HUES48 (cell line): Measurements from ENCODE around the gene JAKMIP1.
"Not testable (repeated sequence)": the region's sequence is repeated elsewhere in the genome, so short reads cannot be mapped to it uniquely, and the experiment has no call there.

Source experiments
- H3K27ac ChIP-seq: one replicate; pipeline ENCODE4 v1.7.0; 2013; ENCODE audit warnings: low read depth, low read length, inconsistent platforms
- H3K27me3 ChIP-seq: 2 replicates; pipeline ENCODE4 v1.6.1; 2013; ENCODE audit warnings: mild to moderate bottlenecking, low read length; ENCODE audit not compliant: control insufficient read depth, insufficient read depth
- H3K36me3 ChIP-seq: 2 replicates; pipeline ENCODE4 v1.6.1; 2013; ENCODE audit warnings: low read length; ENCODE audit not compliant: control insufficient read depth, insufficient read depth
- H3K4me1 ChIP-seq: 2 replicates; pipeline ENCODE4 v1.6.1; 2013; ENCODE audit warnings: mild to moderate bottlenecking, low read length; ENCODE audit not compliant: control insufficient read depth, insufficient read depth
- H3K4me3 ChIP-seq: 2 replicates; pipeline ENCODE4 v1.5.1; 2013; ENCODE audit warnings: mild to moderate bottlenecking, low read depth, low read length
- H3K9ac ChIP-seq: 2 replicates; pipeline ENCODE4 v1.6.1; 2013; ENCODE audit warnings: mild to moderate bottlenecking, low read depth, low read length, moderate library complexity
- H3K9me3 ChIP-seq: 2 replicates; pipeline ENCODE4 v1.6.1; 2013; ENCODE audit warnings: low read length; ENCODE audit not compliant: control insufficient read depth, insufficient read depth

The JAKMIP1 gene

DNA sequence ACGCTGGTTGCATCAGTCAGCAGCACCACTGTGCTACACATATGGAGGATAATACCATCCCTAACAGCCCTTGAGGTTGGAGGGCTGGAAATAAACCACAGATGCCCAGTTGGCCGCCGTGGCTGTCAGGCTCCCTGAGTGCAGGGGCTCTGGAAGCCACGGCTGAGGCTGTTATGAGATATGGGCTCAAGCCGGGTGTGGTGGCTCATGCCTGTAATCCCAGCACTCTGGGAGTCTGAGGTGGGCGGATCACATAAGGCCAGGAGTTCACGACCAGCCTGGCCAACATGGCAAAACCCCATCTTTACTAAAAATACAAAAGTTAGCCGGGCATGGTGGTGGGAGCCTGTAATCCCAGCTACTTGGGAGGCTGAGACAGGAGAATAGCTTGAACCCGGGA, 207.0 kb downstream of the JAKMIP1 start:
- H3K27ac ChIP-seq, H3K36me3 ChIP-seq, H3K4me1 ChIP-seq, H3K9ac ChIP-seq, H3K27me3 ChIP-seq, H3K4me3 ChIP-seq, H3K9me3 ChIP-seq: not testable (repeated sequence)

DNA sequence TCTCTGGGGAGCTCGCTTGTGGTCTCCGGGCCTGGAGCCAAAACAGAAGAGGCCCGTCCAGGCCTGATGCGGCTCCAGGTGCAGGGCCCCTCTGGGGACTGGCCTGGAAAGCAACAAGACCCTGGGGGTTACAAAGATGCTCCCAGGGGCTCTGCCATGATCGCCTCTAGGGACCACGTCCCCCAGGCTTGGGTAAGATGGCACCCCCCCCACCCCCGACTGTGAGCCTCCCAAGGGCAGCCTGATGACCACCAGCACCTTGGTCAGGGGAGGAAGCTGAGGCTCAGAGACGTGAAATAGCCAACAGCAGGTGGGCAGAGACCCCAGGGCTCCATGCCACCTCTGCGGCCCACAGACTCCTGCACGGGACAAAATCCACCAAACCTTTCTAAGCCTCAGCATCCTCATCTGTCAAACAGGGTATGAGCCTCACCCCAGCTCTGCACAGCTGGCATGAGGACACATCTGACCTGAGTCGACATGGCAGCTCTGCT, 207.5 kb downstream of the JAKMIP1 start:
- no peaks in the 10 kb centered on the region for H3K9me3 ChIP-seq
- no peak overlapping the region for H3K4me3 ChIP-seq
- no peaks in the 10 kb centered on the region for H3K36me3 ChIP-seq
- H3K9ac ChIP-seq = no peak overlapping the region
- H3K4me1 ChIP-seq = no peaks in the 10 kb centered on the region
- no peak overlapping the region for H3K27ac ChIP-seq
- H3K27me3 ChIP-seq = no peaks in the 10 kb centered on the region; the same call in 1 of the 2 replicates

DNA sequence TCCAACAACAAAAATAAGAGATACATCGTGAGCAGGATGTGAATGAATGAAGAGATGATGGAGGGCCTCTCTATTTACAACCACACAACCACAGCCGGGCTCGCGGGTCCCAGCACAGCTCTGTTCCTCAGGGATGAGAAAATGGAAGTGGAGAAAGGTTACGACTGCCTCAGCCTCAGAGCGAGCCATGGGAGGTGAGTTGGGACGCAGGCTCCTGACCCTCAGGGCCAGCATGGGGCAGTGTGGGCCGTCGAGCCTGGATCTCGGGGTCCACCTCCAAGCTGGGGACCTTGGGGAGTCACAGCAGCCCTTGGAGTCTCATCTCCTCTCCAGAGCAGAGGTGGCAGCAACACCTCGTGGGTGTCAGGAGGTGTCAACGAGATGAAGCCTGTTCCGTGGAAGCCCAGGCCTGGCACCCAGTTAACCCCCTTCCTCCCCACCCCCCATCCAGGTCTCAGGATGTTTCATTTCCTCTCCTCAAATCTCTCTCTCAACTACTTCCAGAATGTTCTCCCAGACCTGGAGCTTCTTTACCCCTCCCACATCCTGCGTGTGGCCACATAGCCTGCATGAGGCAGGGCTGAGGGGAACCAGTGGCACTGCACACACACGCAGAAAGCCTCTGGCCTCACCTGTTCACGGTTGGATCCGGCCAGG, 208.1 kb downstream of the JAKMIP1 start:
- H3K27me3 ChIP-seq = no peaks in the 10 kb centered on the region; the same call in 1 of the 2 replicates
- H3K9me3 ChIP-seq = no peaks in the 10 kb centered on the region
- no peaks in the 10 kb centered on the region for H3K36me3 ChIP-seq
- no peak overlapping the region for H3K9ac ChIP-seq
- no peak overlapping the region for H3K4me3 ChIP-seq
- no peak overlapping the region for H3K27ac ChIP-seq
- H3K4me1 ChIP-seq = no peaks in the 10 kb centered on the region

DNA sequence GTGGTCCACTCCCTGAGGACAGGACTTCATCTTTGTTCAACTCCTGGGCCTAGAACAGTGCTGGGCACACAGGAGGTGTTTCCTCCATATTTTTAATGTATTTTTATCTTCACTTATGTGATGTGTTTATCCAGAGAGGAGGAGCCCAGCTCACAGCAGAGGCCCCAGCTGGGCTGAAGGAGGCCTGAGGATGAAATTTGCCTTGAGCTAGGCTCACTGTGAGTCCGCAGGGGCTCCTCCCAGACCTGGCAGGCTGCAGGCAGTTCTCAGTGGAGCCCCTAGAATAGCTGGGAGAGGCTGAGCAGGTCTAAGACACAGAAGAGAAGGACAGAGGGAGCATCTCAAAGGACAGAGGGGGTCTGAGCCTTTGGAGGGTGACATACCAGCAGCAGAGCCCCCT, 208.9 kb downstream of the JAKMIP1 start:
- Histone ChIP-seq H3K4me1 (no peaks in the 10 kb centered on the region), H3K27me3 (no peaks in the 10 kb centered on the region; the same call in 1 of the 2 replicates), H3K27ac (no peak overlapping the region), H3K9ac (no peak overlapping the region), H3K36me3 (no peaks in the 10 kb centered on the region), H3K9me3 (no peaks in the 10 kb centered on the region), H3K4me3 (no peak overlapping the region)

DNA sequence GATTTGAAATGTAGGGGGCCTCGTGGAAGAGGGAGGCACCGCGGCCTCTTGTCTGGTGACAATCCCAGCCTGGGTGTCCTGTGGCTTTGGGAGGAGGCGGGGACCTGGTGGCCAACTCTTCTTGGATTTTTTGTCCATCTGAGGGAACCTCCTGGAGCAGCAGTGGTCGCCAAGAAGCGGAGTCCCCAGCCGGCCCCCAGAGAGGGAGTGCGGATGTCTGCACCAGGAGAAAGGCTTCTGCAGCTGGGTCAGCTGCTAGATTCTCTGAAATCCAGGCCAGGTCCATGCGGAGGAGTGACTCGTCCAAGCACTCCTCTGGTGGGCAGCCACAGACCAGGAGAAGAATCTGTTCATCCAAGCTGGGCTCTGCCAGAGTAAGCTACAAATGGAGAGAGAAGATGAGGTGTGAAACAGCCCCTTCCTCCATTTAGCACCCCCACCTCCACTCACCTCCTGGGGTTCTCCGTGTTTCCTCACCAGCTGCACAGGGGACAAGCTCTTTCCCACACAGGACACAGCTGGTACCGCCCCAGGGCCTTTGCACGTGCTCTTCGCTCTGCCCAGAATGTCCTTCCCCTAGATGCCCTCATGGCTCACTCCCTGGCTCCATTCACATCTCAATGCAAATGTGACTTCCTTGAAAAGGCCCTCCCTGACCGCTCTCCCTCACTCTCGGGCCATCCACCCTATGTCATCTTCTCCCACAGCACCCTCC, 209.7 kb downstream of the JAKMIP1 start:
- no peak overlapping the region for H3K4me3 ChIP-seq
- H3K9ac ChIP-seq = no peak overlapping the region
- H3K9me3 ChIP-seq = no peaks in the 10 kb centered on the region
- no peaks in the 10 kb centered on the region for H3K36me3 ChIP-seq
- no peak overlapping the region for H3K27ac ChIP-seq
- no peaks in the 10 kb centered on the region for H3K4me1 ChIP-seq
- H3K27me3 ChIP-seq = no peaks in the 10 kb centered on the region

DNA sequence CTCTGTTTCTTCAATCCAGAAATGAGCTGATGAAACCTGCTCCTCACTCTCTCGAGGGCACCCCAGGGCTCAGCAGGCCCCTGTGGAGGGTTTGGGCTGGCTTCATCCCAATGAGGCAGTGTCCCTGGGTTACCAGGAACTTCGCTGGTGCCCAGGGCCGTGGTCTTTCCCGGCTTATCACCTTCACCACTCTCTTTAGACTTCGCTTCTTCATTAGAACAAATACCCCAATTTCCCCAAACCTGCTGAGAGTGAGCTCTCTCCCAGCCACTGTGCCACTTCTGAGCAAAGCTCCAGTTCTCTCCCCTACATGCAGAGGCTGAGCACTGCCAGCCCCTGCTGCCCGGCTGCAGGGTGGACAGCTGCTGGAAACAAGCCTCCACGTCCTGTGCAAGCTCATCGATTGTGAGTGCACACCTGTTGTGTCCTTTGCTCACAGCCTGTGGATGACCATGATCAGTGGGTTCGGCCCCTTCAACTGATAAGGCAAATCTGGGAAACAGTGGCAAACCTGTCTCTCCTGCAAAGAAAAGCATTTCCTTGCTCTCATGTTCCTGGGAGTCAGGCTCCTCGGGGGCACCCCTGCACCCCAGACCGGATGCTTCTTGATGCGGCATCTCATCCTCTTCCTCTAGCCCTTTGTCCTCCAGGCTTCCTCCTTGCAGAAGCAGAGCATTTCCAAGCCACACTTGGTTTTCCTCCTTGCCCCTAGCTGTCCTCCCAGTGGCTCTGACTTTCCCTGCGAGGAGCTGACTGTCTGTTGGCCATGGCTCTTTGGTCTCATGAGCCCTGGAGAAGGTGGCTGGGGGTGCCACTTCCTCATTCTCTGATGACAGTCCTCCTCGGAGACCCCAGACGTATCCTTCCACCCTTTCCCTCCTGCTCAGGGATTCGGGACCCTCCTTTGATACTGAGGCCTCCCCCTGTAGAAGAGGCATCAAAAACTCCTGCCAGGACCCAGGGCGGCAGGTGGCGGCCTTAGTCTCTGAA, 210.8 kb downstream of the JAKMIP1 start:
- H3K36me3 ChIP-seq = no peaks in the 10 kb centered on the region
- no peak overlapping the region for H3K4me3 ChIP-seq
- H3K9ac ChIP-seq = no peak overlapping the region
- no peaks in the 10 kb centered on the region for H3K27me3 ChIP-seq
- H3K27ac ChIP-seq = no peak overlapping the region
- H3K4me1 ChIP-seq = no peaks in the 10 kb centered on the region
- H3K9me3 ChIP-seq = no peaks in the 10 kb centered on the region; the same call in 1 of the 2 replicates

DNA sequence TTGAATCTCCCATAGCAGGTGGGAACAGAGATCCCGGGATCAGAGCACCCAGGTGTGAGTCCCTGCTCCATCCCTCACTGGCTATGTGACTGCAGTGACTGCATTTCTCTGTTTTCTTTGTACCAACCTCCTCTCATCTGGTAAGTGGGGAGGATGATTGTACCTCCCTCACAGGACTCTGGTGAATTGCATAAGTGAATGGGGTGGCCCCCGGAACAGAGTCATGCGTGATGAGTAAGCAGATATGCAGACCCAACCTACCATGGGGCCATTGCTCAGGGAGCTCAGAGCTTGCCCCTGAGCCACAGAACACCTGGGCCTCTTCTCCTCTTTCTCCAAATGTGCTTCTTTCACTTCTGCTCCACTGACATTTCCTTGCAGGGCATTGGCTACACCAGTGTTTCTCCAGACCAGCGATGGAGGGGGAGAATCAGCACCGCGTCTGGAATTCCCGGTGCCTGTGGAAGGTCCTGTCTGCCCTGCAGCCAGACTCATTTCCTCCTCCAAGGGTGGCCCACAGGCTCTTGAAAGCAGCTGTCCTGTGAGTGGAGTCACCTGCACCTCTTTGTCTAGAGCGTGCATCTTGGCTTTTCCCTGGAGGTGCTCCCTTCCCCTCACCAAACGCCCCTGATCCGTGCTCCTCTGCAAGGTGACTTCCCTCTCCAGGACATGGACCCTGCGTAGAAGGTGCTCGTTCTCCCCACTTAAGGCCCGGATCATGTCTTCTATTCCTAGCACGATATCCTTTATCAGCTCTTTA, 212.1 kb downstream of the JAKMIP1 start:
- no peak overlapping the region for H3K4me3 ChIP-seq
- no peaks in the 10 kb centered on the region for H3K36me3 ChIP-seq
- no peaks in the 10 kb centered on the region for H3K27me3 ChIP-seq
- H3K9me3 ChIP-seq = peaks cover 8% of the 10 kb centered on the region
- H3K4me1 ChIP-seq = no peaks in the 10 kb centered on the region
- H3K9ac ChIP-seq = no peak overlapping the region
- H3K27ac ChIP-seq = no peak overlapping the region

DNA sequence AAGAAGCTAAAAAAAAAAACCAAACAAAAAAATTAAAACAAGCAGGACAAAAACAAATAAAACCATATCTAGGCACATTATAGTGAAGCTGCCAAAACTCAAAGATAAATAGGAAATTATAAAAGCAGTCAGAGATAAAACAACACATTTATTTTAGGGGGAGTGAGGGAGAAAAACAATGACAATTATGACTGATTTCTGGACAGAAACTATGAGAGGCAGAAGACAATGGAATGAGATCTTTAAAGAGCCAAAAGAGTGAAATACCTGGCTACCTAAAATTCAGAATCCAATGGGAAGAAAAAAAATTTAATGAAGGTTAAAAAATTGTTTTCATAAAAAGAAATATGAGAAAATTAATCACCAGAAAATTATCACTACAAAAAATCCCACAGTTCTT, 215.5 kb downstream of the JAKMIP1 start:
- Histone ChIP-seq H3K9me3 (peaks cover 8% of the 10 kb centered on the region), H3K9ac (no peak overlapping the region), H3K4me3 (no peak overlapping the region), H3K27me3 (no peaks in the 10 kb centered on the region), H3K4me1 (no peaks in the 10 kb centered on the region), H3K36me3 (no peaks in the 10 kb centered on the region), H3K27ac (no peak overlapping the region)

DNA sequence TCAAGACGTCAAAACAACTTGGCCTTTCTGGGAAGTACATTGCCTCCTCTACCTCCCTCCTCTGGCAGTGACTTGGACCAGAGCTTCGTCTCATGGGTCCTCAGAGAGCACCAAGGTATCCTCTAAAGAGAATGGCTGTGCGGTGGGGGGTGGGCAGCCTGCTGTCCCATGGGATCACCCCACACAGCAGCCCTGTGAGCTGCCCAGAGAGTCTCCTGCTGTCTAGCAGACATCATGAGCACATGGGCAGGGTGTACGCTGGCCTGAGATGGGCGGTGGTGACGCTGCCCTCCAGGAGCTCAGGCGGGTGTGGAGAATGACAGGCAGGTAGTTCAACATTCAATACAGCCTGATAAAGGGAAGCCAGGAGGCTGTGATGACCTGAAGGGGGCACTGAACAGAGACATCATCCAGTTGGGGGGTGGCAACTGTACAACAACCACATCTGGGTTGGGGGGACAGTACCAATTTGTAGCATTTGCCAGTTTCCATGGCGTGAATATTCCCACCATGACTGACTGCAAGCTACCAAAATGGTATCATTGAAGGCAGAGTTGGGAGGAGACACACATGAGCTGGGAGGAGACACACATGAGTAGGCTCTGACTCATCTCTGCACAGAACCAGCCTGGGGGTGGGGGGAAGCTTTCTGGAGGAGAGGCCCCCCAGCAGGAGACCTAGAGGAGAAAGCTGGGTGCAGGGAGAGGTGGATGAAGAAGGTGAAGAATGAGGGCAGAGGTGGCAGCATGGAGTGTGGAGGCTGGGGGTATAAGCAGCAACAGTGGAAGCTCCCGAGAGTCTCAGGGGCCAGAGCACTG, 218.0 kb downstream of the JAKMIP1 start:
- no peak overlapping the region for H3K9ac ChIP-seq
- no peaks in the 10 kb centered on the region for H3K36me3 ChIP-seq
- H3K9me3 ChIP-seq = peaks cover 8% of the 10 kb centered on the region
- no peak overlapping the region for H3K4me3 ChIP-seq
- no peaks in the 10 kb centered on the region for H3K27me3 ChIP-seq
- no peaks in the 10 kb centered on the region for H3K4me1 ChIP-seq
- H3K27ac ChIP-seq = no peak overlapping the region
